Measurements from ENCODE around the gene ANKRD24.
"Not testable (repeated sequence)": the region's sequence is repeated elsewhere in the genome, so short reads cannot be mapped to it uniquely, and the experiment has no call there.

Gene ANKRD24

DNA sequence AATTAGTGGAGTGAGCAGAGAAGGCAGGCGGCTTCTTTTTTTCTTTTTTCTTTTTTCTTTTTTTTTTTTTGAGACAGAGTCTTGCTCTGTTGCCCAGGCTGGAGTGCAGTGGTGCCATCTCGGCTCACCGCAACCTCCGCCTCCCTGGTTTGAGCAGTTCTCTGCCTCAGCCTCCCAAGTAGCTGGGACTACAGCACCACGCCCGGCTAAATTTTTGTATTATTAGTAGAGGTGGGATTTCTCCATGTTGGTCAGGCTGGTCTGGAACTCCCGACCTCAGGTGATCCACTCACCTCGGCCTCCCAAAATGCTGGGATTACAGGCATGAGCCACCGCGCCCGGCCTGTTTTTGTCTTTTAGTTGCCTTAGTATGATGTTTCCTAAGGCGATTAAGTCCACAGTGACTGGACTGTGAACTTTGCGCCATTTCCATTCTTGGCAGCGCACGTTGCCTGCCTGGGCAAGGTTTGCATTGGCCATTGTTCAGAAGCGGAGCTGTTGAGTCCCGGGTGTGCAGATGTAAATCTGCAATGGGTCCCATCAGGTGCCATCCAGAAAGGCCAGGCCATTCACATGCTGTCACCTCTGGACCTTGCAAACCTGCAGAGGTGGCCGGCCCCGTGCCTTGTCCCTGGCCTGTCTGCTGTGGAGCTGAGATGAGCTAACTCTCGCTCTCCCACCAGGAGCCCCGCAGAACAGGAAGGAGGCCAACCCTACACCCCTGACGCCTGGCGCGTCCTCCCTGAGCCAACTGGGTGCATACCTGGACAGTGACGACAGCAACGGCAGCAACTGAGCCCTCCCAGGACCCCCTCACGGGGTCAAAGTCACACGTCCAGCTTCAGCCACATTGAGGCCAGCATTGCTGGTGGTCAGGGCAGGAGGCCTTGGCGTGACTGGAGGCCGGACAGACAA, 85.7 kb downstream of the ANKRD24 start:
- no peak for DNase-seq (ENCODE audit: low read depth)

DNA sequence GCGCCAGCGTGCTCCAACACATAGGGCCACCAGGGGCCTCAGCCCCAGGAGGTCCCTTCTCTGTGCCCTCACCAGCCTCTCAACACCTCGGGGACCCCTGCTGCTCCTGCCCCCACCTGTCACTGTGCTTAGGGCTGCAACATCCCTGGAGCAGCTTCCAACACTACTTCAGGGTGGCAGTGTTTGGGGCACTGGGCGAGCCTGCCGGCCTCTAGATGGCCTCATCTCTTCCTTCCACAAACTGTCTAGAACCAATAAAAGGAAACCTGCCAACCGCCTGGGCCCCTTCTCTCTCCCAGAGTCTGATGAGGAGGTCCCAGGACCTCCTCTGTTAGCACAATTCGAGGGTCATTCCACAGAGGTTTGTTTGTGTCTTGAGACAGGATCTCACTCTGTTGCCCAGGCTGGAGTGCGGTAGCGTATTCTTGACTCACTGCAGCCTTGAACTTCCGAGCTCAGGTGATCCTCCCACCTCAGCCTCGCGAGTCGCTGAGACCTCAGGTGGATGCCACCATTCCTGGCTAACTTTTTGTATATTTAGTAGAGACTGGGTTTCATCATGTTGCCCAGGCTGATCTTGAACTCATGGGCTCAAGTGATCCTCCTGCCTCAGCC, 86.4 kb downstream of the ANKRD24 start:
- no peak for DNase-seq (ENCODE audit: low read depth)

DNA sequence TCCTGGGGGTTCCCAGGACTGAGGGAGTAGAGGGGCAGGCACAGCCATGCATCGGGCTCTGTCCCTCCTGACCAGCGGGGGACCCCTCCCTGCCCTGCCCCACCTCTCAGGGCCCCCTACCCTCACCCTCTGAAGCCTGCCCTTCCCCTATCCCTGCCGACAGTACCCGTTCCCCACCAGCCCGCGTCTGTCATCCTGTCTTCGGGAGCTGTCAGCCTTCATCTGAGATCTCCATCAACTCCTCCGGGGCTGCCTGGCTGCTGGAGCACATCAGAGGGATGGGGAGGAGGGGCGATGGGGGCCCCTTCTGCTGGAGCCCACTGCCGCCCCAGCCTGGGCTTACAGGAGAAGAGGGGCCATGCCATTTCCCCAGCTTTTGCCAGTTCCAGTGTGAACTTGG, 90.4 kb downstream of the ANKRD24 start:
- no peak for DNase-seq (ENCODE audit: low read depth)

DNA sequence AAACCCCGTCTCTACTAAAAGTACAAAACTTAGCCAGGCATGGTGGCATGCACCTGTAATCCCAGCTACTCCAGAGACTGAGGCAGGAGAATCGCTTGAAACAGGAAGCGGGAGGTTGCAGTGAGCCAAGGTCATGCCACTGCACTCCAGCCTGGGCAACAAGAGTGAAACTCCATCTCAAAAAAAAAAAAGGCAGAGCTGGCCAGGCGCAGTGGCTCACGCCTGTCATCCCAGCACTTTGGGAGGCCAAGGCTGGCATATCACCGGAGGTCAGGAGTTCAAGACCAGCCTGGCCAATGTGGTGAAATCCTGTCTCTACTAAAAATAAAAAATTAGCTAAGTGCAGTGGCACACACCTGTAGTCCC, 91.8 kb downstream of the ANKRD24 start:
- not testable (repeated sequence) for DNase-seq (ENCODE audit: low read depth)

Measured in EH (cell line).